GM10266 (cell line): ENCODE measurements around the gene C19orf67.
"Not testable (repeated sequence)": the region's sequence is repeated elsewhere in the genome, so short reads cannot be mapped to it uniquely, and the experiment has no call there.

Source experiments
- DNase-seq: peaks from one replicate; pipeline ENCODE4 v3.0.0; 2012; ENCODE audit errors: extremely low spot score
- CTCF ChIP-seq: IDR thresholded peaks from 2 replicates; pipeline ENCODE4 v1.5.1; 2012; ENCODE audit warnings: mild to moderate bottlenecking, low read depth; ENCODE audit not compliant: control insufficient read depth, insufficient read depth; ENCODE audit errors: missing control alignments

Gene C19orf67

GRCh38 chr19:14042659-14043608 lies 42.6 kb downstream of the C19orf67 start:
- TF ChIP-seq CTCF, result peak; percentile 52
- peak; percentile 59 for DNase-seq

- no peak for DNase-seq
- no peak for TF ChIP-seq CTCF
Measured at GRCh38 chr19:14039181-14039580, 46.4 kb downstream of the C19orf67 start.

GRCh38 chr19:14035706-14036105 lies 49.9 kb downstream of the C19orf67 start:
- no peak for TF ChIP-seq CTCF
- DNase-seq, result no peak

GRCh38 chr19:14035159-14035558 lies 50.4 kb downstream of the C19orf67 start:
- not testable (repeated sequence) for DNase-seq

- TF ChIP-seq CTCF, result no peak
- no peak for DNase-seq
Measured at GRCh38 chr19:14033946-14034345, 51.6 kb downstream of the C19orf67 start.

GRCh38 chr19:14031719-14032480 lies 53.7 kb downstream of the C19orf67 start, which contains the start of gene IL27RA:
IL27RA (plus strand) TSS chr19:14031762; CDS start chr19:14031873, 111 bp downstream.
- TF ChIP-seq CTCF, result peak; percentile 90
- DNase-seq, result peak; percentile 79
